Activated gamma-delta T cell treated with anti-CD3 and anti-CD28 coated beads, Interleukin-2, amount 50 U/mL, for 16 hours (primary cell): ENCODE results near the gene ABHD2.
"Not testable (repeated sequence)": the region's sequence is repeated elsewhere in the genome, so short reads cannot be mapped to it uniquely, and the experiment has no call there.

Experiments used
- DNase-seq: peaks from one replicate; pipeline ENCODE4 v3.0.0-alpha.2; 2020; ENCODE audit warnings: low read depth

The ABHD2 gene

DNA sequence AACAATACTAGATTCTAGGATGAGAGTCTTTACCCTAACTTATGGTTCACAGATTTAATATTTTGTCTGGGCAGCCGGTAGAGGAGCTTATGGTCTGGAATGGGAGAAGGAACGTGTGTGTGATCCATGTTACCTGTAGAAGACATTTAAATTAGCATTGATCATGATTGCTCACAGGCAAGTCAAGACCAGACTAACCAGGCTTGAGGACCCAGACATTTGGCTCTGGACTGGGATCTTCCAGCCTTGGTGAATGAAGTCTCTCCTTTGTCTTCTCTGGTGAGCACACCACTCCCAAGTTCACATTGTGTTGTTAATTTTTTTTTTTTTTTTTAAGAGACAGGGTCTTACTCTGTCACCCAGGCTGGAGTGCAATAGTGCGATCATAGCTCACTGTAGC, 11.7 kb downstream of the ABHD2 start:
- no peak for DNase-seq

DNA sequence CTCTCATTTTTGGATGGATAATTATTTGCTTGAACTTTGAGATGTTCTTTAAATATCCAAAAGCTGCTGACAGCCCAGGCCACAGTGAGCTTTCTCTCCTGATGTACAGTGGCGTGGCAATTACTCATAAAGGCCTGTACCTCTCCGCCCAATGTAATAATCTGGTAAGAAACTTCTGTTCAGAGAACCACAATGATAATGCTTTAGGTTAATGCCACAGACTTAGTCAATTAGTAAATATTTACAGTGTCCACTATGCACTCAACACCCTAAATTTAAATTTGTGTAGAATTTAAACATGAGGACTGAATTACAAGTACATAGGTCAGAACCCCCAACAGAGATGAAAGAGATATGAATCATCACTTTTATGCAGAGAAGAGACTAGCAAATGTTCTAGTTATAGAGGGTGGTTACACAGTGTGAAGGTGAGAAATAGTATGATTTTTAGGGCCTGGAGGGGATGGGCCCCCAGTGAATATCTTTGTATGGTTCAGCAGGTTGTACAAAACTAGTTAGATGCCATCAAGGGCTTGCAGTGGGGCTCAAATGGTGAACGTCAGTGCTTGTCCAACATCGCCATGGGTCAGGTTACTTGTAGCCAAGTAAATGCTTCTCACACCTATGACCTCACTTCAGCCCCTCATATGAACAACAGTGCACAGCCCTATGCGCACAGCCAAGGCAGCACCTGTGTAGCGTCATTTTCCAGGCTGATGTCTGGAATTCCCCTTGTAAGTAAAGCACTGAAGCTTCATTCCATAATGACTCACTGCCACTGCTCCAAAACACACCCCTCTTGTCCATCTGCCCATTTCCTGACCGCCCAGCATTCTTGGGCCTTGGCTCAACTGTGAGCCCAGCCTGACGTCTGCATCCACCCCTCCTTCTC, 13.3 kb downstream of the ABHD2 start:
- no peak for DNase-seq

DNA sequence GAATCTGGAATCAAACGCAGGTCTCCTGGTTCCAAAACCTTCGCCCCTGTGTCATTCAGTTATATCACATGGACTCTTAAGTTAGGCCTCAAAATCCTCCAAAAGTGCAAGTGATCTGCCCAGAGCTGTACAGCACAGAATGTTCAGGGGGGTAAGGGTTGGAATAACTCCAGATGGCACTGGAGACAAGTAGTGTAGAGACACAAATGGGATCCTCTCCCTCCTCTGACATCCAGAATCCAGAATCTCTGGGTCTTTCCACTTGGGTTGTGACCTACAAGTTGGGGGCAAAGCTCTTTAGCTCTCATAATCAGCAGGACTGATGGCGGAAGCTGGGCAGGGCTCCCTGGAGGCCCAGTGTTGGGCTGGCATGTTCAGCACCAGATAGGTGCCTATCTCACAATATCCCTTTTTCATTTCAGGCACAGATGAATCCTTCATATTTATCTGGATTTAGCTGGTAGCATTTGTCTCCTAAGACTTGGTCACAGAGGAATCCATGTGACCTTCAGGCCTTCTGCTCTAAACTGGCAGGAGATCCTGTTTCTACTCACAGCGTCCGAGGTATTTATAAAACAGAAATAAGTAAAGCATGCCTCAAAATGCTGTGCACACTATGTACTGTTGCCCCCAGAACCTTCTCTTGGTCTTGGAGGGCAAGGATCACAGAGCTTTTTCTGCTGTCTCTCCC, 15.4 kb downstream of the ABHD2 start:
- no peak for DNase-seq

DNA sequence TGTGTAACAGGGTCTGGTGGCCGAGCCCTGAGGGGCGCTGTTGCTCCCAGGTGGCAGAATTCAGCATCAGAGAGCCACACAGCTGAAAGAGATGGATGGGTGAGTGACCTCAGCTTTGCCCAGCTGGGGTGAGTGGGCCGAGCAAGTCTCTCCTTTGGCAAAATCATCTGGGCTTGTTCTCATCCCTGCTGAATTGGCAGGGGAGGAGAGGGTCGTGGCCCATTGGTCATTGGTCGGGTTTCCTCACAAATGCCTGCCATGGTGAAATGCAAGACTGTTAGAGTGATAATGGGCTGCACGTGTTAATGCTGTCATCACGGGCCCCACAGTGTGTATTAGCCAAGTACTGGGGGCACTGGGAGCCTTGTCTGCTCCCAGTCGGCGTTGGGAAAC, 15.9 kb downstream of the ABHD2 start:
- no peak for DNase-seq

DNA sequence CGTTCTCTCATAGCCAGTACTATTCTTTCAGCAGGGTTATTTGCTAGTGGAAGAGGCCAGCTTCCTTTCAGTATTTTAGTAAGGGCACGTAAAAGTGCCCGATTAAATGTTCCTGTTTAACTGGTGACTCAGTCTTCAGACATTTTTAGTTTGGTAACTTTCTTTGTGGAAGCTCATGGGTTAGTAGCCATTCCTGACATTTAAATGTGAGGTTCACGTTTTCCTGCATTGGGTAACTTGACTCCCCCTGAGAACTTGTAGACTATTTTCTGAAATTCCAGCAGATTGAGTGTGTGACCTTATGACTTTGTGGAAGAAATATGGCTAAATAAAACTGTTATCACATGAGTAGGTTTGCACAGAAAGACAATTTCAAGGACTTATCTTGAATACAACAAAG, 16.9 kb downstream of the ABHD2 start:
- no peak for DNase-seq

DNA sequence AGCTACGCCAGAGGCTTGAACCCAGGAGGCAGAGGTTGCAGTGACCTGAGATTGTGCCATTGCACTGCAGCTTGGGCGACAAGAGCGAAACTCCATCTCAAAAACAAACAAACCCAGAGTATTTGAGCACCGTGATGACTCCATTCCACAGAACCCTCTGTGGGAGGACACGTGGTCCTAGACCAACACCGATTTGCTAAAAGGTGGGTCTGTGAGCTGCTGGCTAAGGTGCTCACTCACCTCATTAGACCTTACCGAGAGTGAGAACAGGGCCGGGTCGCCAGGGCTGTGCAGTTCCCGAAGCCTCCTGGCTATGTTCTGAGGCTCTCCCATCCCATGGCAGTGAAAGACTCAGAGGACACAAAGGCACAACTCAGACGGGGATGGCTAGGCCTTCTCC, 17.9 kb downstream of the ABHD2 start:
- DNase-seq: no peak

DNA sequence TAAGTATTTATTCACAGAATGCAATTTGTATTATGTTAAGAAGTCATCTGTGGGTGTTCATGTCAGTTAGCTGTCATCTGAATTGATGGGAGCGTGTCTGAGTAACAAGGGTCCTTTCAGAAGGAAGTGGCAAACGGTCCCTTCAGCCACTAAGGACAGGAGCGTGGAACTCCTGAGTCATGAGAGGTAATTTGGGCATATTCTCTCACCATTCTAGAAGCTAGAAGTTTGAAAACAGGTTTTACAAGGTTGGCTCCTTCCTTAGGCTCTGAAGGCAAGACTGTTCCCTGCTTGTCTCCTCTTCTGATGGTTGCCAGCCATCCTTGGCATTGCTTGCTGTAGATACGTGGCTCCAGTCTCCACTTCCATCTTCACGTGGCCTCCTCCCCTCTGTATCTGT, 19.7 kb downstream of the ABHD2 start:
- no peak for DNase-seq

DNA sequence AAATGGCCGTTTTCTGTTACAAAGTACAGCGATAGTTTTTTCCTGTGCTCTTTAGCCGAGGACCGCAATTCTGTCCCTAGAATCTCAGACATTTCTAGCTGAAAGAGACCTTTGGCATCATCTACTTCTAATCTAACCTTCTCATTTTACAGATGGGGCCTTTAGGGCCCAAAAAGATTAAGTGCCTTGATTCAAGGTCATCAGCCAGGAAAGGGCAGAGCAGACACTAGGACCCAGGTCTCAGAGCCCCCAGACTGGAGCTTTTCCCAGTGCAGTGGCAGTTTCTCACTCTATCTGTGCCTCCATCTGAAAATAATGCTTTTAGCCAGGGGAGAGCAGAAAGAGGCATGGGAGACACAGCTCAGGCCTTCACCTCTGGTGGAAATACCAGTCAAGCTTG, 20.6 kb downstream of the ABHD2 start:
- no peak for DNase-seq

DNA sequence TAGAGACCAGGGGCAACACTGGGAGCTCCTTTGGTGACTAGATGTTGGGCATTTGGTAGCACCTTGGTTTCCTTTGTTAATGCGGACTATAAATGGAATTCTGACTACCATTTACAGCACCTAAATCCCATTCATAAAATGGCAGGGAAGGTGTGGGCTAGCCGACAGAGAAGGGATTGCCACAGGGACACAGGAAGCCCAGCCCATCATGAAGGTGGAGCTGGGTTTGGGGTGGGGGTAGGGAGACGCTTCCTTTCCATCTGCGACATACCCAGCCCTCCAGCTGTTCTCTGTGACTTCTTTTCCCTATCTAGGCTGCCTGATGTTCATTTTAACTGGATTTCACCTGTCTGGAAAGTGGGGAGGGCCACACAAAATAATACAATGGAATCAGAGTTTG, 21.0 kb downstream of the ABHD2 start:
- no peak for DNase-seq

DNA sequence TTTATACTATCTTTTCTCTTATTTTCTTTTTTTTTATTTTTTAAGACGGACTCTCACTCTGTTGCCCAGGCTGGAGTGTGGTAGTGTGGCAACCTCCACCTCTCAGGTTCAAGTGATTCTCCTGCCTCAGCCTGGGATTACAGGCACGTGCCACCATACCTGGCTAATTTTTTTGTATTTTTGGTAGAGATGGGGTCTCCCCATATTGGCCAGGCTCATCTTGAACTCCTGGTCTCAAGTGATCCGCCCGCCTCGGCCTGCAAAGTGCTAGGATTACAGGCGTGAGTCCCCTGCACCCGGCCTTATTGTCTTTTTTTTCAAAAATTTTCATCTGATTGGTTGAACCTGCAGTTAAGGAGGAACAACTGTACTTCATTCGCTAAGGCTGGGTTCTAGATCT, 21.8 kb downstream of the ABHD2 start:
- DNase-seq: no peak

DNA sequence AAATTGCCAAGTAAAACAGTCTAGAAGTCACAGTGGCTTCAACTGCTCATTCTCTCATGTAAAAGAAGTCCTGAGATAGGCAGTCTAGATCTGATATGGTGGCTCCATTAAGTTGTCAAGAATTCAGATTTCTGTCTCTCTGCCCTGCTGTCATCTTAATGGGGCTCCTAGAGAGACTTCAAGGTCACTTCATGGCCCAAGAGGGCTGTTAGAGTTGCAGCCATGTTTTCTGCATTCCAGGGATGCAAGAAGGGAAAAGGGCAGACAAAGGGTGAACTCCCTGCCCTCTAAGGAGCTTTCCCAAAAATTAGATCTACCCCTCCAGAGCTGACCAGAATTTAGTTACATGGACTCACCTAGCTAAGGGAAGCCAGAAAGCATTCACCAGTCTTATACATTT, 23.1 kb downstream of the ABHD2 start:
- no peak for DNase-seq

DNA sequence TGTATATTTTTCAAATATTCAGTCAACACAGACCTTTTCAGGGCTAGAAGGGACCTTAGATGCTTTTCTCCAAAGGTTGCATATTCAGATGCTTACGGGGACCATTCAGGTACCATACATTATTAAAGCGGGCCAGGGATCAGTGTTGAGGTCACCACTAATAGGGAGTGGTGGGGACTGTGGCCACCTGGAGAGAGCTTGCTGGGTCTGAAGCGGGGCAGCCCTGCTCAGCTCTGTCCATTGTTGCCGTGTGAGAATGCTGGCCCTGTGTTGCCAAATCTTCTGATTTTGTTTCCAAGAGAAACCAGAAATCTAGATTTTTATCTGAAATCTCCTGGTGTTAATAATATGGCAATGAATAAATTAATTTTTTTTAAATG, 23.7 kb downstream of the ABHD2 start:
- DNase-seq: no peak

DNA sequence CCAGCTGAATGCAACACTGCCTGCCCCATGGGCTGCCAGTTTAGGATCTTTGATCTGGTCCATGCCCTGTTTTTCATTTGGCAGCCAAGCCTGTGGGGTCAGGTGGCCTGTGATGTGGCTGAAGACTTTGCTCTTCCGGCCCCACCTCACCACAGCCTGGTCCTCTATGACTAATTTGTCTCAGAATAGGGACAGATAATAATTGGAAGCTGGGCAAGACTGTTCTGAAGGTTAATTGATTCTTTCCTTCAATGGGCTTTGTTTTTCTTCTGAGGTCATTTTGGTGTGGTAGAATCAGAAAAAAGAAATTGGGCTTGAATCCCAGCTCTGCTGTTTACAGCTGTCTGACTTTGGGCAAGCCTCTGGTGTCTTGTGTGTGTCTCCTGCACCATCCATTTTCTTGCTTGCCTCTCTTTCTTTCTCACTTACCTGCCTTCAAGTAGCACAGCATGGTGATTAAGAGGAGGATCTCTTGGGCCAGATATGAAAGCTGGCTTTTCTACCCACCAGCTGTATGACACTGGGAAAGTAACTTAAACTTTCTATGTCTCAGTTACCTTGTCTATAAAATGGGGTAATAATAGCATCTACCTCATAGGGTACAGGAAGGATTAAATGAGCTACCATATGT, 24.2 kb downstream of the ABHD2 start:
- no peak for DNase-seq

DNA sequence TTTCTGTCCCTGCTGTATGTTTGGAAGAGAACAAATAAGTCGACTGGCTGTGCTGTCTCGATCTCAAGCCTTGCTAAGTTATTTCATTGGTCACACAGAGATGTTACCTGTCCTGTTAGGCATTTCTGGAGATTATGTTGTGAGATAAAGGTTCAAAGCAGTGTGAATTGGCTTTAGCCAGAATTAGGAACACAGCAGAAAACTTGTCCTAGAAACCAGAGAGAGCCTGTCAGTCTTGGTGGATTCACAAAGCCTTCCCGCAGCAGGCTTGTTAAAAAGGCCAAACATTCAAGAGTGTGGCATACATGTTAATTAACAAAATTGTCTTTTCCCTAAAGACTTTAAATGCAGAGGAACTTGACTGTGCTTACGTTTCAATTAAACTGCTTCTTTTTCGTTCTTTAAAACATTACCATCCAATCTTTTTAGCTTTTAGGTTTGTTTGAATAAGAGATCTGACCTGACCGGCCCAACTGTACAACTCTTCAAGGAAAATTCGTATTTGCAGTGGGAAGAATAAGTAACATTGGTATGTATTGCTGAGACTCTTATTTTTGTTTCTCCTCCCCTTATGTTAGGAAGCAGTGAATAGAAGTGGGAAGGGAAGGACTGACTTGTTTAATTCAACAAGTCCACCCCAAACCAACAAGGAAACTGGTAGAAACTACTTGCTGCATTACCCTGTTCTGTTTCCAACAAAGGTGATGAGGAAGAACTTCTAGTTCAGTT, 25.2 kb downstream of the ABHD2 start:
- no peak for DNase-seq

DNA sequence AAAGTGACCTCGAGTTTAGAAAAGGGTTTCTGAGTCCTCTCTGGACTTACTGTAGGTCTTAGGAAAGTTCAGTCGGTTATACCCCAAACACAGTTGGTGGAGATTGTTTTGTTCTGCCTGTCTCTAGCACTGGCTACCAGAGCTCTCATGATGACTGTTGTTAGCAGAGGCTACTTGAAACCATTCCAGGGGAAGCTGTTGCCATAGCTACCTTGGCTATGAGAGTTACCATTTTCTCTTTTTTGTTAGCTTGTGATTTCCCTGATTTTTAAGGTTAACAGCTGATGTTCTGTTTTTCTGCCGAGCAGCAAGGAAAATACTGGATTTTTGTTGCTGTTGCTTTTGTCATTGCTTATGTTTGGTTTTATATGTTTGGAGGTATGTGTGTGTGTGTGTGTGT, 26.7 kb downstream of the ABHD2 start:
- no peak for DNase-seq

DNA sequence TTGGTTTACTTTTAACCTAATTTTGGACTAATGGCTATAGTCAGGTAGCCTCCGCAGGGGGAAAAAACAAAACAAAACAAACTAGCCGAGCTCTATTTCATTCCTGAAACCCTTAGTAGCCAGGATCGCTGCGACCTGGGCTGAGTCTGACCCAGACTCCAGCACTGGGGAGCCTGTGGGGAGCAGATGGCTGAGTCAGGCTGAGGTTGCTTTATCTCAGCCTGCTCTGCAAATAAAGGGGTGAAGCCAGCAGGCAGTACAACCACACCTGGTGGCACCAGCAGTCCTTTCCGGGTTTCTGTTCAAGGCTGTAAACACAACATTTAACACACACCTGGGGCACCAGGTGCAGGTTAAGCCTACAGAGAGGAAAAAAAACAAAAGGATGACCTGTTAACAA, 27.3 kb downstream of the ABHD2 start:
- DNase-seq: no peak

DNA sequence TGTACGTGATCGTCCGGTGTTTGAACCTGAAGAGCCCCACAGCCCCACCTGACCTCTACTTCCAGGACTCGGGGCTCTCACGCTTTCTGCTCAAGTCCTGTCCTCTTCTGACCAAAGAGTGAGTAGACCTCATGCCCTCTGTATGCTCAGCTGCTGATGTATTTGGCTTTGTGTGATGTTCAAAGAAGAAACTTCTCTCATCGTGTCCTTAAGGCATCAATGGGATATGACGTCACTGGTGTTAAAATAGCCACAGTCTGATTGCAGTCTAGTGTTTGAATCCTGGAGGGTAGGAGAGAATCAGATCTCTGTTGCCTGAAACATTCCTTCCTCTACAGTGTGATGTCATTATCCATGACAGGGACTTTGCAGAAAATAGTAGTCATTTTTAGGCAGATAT, 28.1 kb downstream of the ABHD2 start:
- no peak for DNase-seq

DNA sequence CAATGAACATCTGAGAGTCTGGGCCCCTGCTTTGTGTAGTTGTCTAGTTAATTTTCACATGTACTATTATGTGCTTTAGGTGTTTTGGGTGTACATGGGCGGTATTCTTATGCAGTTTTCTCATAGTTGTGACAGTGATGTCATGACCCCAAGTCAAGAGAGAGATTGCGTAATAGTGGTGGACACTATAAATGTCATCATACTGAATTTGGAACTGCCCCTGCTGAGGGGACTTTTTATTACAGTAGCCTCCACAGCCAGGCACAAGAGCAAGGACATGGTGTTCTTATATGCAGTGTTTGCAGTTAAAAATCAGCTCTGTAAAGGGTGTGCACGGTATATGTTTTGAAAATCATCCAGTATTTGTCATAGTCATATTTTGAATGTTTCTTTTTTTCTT, 29.5 kb downstream of the ABHD2 start:
- DNase-seq: no peak

DNA sequence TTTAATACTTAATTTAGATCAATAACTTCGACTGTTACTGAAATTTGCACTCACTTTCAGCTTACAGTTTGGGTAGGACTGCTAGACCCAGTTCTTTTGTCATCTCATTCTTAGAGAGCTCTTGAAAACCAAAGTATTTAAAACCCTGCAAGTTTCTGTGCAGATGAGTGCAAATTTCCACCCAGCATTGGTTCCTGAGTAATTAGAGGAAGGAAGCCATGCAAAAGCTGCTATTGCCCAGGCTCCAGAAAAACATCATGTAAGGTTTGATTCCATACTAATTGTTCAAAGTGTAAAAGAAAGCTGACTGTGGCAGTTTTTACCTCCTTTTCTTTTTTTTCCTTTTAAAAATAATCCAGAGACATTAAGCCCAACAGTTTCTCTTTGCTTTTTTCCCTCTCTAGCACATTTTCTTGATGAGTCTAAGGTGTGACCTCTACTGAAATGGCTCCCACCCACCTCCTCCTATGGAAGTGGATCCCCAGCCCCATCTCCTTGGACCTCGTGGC, 30.3 kb downstream of the ABHD2 start:
- no peak for DNase-seq

DNA sequence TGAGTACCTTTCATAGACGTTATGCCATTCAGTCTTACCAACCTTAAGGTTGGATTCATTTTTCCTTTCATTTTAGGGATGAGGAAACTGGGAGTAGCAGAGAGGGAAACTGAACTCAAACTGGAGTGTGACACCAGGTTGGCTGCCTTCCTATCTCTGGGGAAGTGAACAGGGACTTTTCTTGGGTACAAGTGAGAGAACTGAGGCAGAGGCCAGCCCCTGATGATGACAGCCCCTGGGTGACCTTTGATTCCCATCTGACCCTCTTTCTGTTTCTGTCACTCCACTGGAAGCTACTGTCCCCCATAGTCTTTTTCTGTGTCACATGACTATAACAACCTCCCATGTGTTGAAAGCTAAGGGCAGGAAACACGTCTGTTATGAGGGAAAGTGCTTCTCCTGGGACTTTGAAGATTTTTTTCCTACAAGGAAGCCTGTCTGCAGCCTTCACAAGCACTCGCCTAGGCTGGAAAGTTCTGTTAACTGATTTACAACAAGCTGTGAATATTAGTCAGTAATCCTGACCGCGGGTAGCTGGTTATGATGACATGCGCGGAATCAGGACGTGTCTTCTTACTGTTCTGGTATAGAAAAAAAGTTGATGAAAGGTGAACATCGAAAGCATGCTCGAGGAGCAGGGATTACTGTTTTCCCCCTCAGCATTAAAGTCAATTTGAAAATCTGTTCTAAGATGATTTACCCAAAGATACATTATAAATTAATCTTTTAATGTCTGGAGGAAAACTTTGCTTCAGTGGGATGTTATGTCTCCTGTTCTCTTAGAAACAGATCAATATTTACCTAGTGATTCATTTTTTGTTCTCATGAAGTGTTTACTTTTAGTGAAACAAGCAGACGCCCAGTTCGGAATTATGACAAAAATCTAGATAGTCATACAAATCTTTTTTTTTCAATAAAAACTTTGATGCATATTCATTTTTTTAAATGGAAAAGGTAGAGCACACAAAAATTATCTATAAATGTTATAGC, 31.5 kb downstream of the ABHD2 start:
- no peak for DNase-seq

DNA sequence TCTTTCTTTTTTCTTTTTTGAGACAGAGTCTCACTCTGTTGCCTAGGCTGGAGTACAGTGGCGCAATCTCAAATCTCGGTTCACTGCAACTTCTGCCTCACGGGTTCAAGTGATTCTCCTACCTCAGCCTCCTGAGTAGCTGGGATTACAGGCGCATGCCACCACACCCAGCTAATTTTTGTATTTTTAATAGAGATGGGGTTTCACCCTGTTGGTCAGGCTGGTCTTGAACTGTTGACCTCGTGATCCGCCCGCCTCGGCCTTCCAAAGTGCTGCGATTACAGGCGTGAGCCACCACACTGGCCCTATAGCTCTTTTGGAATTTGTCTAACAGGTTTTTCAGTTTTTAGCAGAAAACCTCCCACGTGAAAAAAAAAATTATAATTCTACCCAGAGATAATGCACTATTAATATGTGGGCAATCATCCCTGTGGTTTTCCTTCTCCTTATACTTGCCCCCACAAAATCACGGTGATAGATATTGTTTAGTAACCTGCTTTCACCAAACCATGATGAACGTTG, 32.3 kb downstream of the ABHD2 start:
- not testable (repeated sequence) for DNase-seq
